NCI-H1105 treated with DMSO at 0.1 percent for 48 hours (cell line): ENCODE data around the gene LYSMD4.
A peak's percentile ranks its signal among the peaks of the same experiment; 100 is the strongest.

Experiments used
- DNase-seq: peaks from one replicate; lab custom pipeline; 2025; lab: John Stamatoyannopoulos, UW

LYSMD4 gene

GRCh38 chr15:99706557-99707303 is 26.5 kb downstream of the LYSMD4 start:
- no peak for DNase-seq

- peak; percentile 88 for DNase-seq
These were observed 28.8 kb downstream of the LYSMD4 start for GRCh38 chr15:99704444-99704838.

DNA sequence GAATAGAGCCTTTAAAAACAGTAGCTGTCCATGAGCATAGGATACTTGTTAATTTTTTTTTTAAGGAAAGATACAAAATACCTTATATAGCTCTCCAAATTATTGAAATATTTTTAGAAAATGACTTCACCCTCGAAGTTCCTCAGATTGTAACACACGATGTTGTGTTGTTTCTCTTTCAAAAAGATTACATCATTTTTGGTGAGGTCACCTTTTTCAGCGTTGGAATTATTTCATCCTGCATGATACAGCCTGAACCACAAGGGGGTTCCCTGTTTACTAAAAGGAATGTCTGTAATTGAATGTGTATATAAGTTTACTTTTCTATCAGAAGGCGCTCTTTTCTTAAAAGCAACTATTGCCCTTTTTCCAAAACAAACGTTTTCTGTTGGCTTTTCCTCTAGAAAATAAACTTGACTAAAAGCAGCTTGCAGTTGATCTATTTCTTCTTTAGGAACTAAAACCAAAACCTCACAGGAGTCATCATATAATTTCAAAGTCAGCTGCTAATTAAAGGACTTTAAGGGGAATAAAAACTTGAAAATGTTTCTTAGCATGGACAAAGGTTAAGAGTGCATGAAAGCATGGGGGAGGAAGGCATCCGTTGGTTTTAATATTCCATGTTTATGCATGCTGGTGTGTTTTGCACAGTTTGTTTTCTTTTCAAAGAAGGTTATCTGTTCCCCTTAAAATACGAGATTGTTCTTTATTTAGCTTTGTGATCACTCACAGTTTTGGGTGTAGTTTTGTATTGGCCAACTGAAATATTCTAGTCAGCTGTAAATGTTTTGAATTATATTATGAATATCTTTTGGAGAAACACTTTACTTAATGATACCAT is 29.4 kb downstream of the LYSMD4 start:
- peak; percentile 29 for DNase-seq

DNA sequence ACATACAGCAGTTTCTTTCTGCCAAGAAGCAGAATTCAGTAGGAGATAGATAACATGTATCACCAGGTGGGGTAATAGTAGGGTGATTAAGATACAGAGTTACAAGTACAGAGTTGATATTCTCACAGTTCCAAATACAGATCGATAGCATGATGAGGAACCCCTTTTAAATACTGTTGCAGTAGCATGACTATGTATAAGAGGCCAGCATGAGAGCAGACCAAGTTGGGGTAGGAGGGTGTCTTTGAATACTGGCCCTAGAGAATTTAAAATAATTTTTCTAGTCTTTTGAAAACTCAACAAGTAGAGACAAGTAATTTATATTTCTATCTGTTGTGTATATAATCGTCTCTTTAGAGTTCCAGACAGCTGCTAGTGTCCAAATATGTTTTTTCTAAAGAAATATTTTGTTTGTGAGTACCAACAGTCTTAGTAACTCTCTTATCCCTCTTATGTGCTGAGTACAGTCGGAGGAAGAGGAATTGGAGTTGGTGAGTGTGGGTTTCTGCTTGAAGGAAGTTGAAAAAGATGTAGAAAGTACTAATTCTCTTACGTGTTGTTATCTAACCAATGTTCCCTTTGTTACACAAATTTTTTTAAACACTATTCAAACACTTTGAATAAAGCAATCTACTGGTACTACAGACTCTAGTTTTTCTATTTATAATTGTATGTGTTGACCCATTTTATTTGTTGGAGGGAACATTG is 30.2 kb downstream of the LYSMD4 start:
- DNase-seq = no peak

DNA sequence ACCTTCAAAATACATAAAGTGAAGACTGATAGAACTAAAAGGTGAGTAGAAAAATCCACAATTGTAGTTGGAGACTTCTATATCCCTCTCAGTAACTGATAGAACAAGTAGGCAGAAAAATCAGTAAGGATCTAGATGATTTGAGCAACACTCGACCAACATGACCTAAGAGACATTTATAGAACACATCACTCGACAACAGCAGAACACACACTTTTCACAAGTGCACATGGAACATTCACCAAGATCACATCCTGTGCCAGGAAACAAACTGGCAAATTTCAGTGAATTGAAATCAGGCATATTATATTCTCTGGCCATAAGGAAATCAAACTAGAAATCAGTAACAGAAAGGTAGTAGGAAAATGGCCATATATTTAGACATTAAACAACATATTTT is 37.1 kb downstream of the LYSMD4 start:
- DNase-seq = no peak

GRCh38 chr15:99692825-99693224 is 40.4 kb downstream of the LYSMD4 start:
- no peak for DNase-seq

DNA sequence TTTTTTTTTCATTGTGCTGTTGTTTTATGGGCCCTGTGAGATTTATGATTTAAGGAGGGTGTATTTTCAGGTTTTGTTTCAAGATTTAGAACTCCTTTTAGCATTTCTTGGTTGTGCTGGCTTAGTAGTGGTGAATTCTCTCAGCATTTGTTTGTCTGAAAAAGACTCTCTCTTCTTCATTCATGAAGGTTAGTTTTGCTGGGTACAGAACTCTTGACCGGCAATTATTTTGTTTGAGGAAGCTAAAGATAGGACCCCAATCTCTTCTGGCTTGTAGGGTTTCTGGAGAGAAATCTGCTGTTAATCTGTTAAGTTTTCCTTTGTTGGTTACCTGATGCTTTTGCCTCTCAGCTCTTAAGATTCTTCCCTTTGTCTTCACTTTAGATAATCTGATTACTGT is 46.9 kb downstream of the LYSMD4 start:
- DNase-seq = no peak

GRCh38 chr15:99683000-99683670 is 50.1 kb downstream of the LYSMD4 start:
- no peak for DNase-seq

DNA sequence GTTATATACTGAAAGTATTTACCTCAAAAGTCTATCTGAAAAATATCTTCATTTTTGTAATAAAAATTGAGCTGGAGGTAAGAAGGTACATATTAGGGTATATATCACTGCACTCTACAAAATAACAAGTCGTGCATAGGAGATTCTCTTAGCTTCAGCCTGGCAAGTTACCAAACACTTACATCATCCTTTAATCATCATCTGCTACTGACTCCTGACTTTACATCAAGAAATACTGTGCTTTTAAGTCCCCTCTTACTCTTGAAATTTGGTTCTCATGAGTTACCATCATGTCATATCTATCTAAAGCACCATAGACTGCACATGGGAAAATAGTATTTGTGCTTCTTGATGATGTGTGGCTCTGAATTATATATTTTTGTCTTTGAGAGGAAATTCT is 50.8 kb downstream of the LYSMD4 start:
- no peak for DNase-seq

DNA sequence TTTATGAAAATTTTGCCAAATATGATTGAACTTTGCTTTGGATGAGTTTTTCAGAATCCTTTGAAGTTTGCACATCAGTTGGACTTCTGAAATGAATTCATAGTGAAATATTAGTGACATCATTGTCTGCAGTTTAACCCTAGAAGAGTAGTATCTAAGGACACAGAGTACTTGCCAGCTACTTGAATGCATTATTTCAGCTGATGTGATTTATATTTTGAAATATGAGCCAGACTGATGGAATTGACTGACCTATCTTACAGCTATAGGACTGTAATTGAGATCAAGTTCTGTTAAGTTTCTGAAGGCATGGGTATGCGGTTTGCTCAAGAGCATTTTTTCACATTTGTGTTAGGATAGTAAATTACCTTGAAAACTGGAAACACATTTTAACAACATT is 51.2 kb downstream of the LYSMD4 start:
- DNase-seq = no peak

DNA sequence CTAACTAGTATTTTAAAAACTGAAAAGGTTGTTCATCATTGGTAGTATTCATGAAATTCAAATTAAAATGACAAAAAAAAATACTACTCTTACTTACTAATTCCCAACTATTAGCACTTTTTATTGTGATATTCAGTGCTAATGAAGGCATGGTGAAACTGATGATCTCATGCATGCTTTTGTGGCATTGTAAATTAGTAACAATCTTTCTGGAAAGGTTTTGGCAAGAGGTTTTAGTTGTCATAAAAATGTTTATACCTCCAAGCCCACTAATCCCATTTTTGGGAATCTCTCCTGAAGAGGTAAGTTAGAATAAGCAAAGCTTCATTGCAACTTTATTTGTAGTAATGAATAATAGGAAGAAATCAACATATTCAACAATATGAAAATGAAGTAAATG is 53.0 kb downstream of the LYSMD4 start:
- no peak for DNase-seq

DNA sequence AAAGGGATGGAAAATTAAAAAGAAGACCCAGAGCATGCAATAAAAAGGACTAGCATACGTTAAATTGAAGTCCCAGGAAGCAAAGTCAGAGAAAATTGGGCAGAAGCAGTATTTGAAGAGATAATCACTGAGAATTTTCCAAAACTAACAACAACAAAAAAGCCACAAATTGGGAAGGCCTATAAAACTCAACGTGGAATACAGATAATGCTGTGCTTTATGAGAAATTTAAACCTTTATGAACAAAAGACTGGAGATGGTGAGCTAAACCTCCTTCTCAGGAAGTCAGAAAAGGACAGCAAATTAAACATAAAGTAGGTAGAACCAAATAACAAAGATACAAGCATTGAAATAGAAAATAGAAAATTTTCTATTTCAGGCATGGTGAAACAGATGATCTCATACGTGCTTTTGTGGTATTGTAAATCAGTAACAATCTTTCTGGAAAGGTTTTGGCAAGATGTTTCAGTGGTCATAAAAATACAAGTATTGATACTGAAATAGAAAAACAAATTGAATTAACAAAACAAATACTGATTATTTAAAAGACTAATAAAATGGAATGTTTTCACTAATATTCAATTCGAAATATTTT is 55.6 kb downstream of the LYSMD4 start:
- no peak for DNase-seq
